Endothelial cell of umbilical vein (primary cell): ENCODE measurements around the gene GAA.

Source experiments
- EZH2 ChIP-seq: IDR thresholded peaks from 2 replicates; pipeline ENCODE4 v1.6.1; 2012; ENCODE audit warnings: borderline replicate concordance, low read depth, mild to moderate bottlenecking, moderate library complexity, low read length, inconsistent platforms; ENCODE audit not compliant: severe bottlenecking
- FOS ChIP-seq: IDR thresholded peaks from 2 replicates; pipeline ENCODE4 v1.6.1; 2011; ENCODE audit warnings: mild to moderate bottlenecking, low read length, moderate library complexity, borderline replicate concordance; ENCODE audit not compliant: insufficient read depth
- MAX ChIP-seq: IDR thresholded peaks from 2 replicates; pipeline ENCODE4 v1.6.1; 2011; ENCODE audit not compliant: insufficient read depth, insufficient read length
- MYC ChIP-seq: IDR thresholded peaks from one replicate; pipeline ENCODE4 v1.6.1; 2011; ENCODE audit warnings: mild to moderate bottlenecking, low read depth, low read length
- POLR2A ChIP-seq: IDR thresholded peaks from 2 replicates; pipeline ENCODE4 v1.6.1; 2012; ENCODE audit warnings: low read depth, mild to moderate bottlenecking, control low read depth, low read length
- POLR2AphosphoS5 ChIP-seq: IDR thresholded peaks from 2 replicates; pipeline ENCODE4 v1.6.1; 2012; ENCODE audit warnings: low read depth, mild to moderate bottlenecking, control low read depth, low read length, moderate library complexity; ENCODE audit not compliant: insufficient read depth
- TF ChIP-seq, protein P1 (sequence below), 2 donors: IDR thresholded peaks; 1 replicate in 1 of 2; 2 replicates in 1 of 2; pipeline ENCODE4 v1.5.1; 2011; ENCODE audit warnings: low read length in 2 of 2, mild to moderate bottlenecking in 2 of 2, moderate library complexity in 2 of 2, control low read depth in 1 of 2, inconsistent platforms in 1 of 2, low read depth in 1 of 2; ENCODE audit not compliant: insufficient read depth in 1 of 2; ENCODE audit errors: extremely low read depth in 1 of 2

- TF ChIP-seq, protein P1, sequence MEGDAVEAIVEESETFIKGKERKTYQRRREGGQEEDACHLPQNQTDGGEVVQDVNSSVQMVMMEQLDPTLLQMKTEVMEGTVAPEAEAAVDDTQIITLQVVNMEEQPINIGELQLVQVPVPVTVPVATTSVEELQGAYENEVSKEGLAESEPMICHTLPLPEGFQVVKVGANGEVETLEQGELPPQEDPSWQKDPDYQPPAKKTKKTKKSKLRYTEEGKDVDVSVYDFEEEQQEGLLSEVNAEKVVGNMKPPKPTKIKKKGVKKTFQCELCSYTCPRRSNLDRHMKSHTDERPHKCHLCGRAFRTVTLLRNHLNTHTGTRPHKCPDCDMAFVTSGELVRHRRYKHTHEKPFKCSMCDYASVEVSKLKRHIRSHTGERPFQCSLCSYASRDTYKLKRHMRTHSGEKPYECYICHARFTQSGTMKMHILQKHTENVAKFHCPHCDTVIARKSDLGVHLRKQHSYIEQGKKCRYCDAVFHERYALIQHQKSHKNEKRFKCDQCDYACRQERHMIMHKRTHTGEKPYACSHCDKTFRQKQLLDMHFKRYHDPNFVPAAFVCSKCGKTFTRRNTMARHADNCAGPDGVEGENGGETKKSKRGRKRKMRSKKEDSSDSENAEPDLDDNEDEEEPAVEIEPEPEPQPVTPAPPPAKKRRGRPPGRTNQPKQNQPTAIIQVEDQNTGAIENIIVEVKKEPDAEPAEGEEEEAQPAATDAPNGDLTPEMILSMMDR (IDR thresholded peaks at IDR 0.05; ENCODE audit: extremely low read depth in 1 of 2, insufficient read depth in 1 of 2, low read depth in 1 of 2, low read length in 2 of 2): no peak
- no peak for TF ChIP-seq POLR2AphosphoS5
- no peak for TF ChIP-seq MAX
- no peak for TF ChIP-seq MYC
- TF ChIP-seq EZH2: no peak
- no peak for TF ChIP-seq FOS
- no peak for TF ChIP-seq POLR2A
Measured at GRCh38 chr17:80099291-80100034, 1.9 kb upstream of the GAA start.
